Measurements from ENCODE around the gene CYBA. TPM values are rescaled to one million over a fixed set of nuclear protein-coding genes. Genes with fewer than 3 reads are reported as not detected.
A peak's percentile ranks its signal among the peaks of the same experiment; 100 is the strongest.

The CYBA gene
- total and polyA plus RNA-seq, 2 of the 13 experiments (the other 11 are each of a cell fraction or from before 2014, with no cell fraction given) = 196 to 250 TPM

DNA sequence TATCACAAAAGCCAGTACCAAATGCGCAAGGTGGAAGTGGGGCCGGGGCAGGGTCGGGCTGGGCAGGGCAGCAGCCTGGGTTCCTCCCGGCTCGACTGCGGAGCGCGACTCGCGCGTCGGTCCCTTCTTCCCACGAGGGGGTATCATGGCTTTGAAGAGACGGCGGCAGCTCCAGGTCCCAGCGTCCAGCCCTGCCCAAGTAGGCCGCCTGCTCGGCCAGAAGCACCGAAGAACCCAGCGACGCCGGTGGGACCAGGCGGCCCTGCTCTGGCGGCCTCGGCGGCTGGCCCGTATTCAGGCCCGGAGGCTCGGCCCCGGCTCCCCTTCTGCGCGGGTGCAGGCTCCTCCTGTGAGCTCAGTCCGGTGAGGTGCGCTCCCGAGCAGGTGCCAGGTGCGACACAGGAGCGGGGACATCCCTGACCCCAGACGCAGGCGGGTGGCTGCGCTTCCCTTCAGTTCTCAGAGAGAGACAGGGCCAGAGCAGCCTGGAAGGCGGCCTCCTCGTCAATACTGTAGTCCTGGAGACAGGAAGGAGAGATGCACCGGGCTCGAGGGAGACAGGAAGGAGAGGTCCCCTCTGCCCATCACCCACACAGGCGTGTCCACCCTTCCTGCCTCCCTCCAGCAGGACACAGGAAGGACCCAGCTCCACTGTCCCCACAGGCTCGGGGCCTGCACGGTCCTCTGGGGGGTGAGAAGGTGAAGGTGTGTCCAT lies 46.4 kb upstream of the CYBA start:
- in situ Hi-C loops (cut with HindIII; ENCODE audit: extremely low pct_ligation_motif_present, low pct_unique_long_range_greater_than_20kb) = no loop called here
- intact Hi-C loops (cut with micrococcal nuclease; ENCODE audit: unreplicated experiment) = no loop called here
- TF ChIP-seq RBFOX2 (IDR thresholded peaks at IDR 0.05; ENCODE audit: low read depth, low read length) (0 out of 2 replicates have a peak, but pooled peaks have one; percentile 30), TP53 (CRISPR knock-in tag; conservative IDR thresholded peaks at IDR 0.05) (no peak), DNMT1 (CRISPR knock-in tag; IDR thresholded peaks at IDR 0.05) (0 out of 2 replicates have a peak, but pooled peaks have one; percentile 27), SSRP1 (CRISPR knock-in tag; IDR thresholded peaks at IDR 0.05) (no peak), ZNF572 (CRISPR knock-in tag; IDR thresholded peaks at IDR 0.05) (no peak), AGO2 (optimal IDR thresholded peaks at IDR 0.05; ENCODE audit: low read depth, low read length) (peak; percentile 3), ZNF879 (CRISPR knock-in tag; IDR thresholded peaks at IDR 0.05) (no peak), TCF12 (IDR thresholded peaks at IDR 0.05) (no peak), TCF12 (CRISPR knock-in tag; IDR thresholded peaks at IDR 0.05) (no peak)
- no peak for ATAC-seq
- CTCF ChIA-PET (ENCODE audit: low intra/inter-chr PET ratio, low total read pairs) = interaction anchor here (1.3 kb wide), 1 partner anchor 16 kb away, joined by 4 read pairs; no protein-coding TSS in a partner anchor
- POLR2A ChIA-PET = no interaction called here
- H3K9ac ChIP-seq (ENCODE audit: insufficient read depth, low read depth, low read length) = no peak overlapping the region
- no peaks in the 10 kb centered on the region for H3K79me2 ChIP-seq (ENCODE audit: insufficient read depth, low read length)
- H2AFZ ChIP-seq (ENCODE audit: low read length) = no peak overlapping the region
- H3K4me2 ChIP-seq (ENCODE audit: low read depth, low read length) = no peak overlapping the region
- H4K20me1 ChIP-seq (ENCODE audit: insufficient read depth, low read length) = no peaks in the 10 kb centered on the region
- no TSS peak for BruUV-seq (replicated peaks)
- DNase-seq (ENCODE audit: low spot score) = no peak
- no peaks in the 10 kb centered on the region for H3K9me3 ChIP-seq (ENCODE audit: low read length)
- FAIRE-seq = no peak
- WGBS (ENCODE audit: low lambda C conversion rate) = 97% methylated on average over 39 of the region's 47 CpGs
- H3K27ac ChIP-seq (ENCODE audit: extremely low read length, insufficient read depth, low read length) = no peak overlapping the region
- peaks cover 36% of the 10 kb centered on the region for H3K4me1 ChIP-seq (ENCODE audit: insufficient read depth, low read length)
- peaks cover 14 to 24% of the 10 kb centered on the region in 2 experiments; a peak in 4 of 5 replicates for H3K27me3 ChIP-seq (ENCODE audit: control insufficient read depth in 1 of 2, insufficient read depth in 2 of 2, low read length in 2 of 2)
- no peak overlapping the region for H3K4me3 ChIP-seq (replicated peaks in 1 of 3; ENCODE audit: insufficient read depth in 1 of 3, low read depth in 2 of 3, low read length in 3 of 3)
- peaks cover 11 to 12% of the 10 kb centered on the region in 2 experiments; a peak in 4 of 5 replicates for H3K36me3 ChIP-seq (replicated peaks in 1 of 2; ENCODE audit: control insufficient read depth in 1 of 2, insufficient read depth in 2 of 2, low read length in 2 of 2)

DNA sequence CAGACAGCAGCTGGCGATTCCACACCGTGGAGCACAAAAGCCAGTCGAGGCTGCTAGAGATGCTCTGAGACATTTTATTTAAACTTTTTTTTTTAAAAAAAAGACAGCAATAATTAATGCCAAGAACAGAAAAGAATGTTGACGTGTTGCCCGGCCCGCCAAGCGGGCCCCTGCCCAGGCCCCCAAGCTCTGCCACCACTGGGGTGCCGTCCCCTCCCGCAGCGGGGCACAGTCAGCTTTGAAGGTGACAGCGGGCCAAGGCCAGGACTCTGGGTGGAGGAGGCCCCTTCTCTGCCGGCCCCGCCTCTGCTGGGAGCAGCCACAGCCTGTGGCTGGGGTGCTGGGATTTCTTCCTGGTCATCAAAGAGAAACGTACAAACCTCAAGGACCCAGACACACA lies 45.6 kb upstream of the CYBA start:
- CTCF ChIA-PET (ENCODE audit: low intra/inter-chr PET ratio, low total read pairs) = no interaction called here
- Histone ChIP-seq H3K27ac (ENCODE audit: extremely low read length, insufficient read depth, low read length) (no peak overlapping the region), H3K4me2 (ENCODE audit: low read depth, low read length) (no peak overlapping the region), H3K9me3 (ENCODE audit: low read length) (no peaks in the 10 kb centered on the region), H3K4me3 (replicated peaks in 1 of 3; ENCODE audit: insufficient read depth in 1 of 3, low read depth in 2 of 3, low read length in 3 of 3) (no peak overlapping the region), H3K4me1 (ENCODE audit: insufficient read depth, low read length) (peaks cover 28% of the 10 kb centered on the region), H3K79me2 (ENCODE audit: insufficient read depth, low read length) (no peaks in the 10 kb centered on the region), H3K27me3 (ENCODE audit: control insufficient read depth in 1 of 2, insufficient read depth in 2 of 2, low read length in 2 of 2) (peaks cover 22 to 31% of the 10 kb centered on the region in 2 experiments), H3K9ac (ENCODE audit: insufficient read depth, low read depth, low read length) (no peak overlapping the region), H4K20me1 (ENCODE audit: insufficient read depth, low read length) (no peaks in the 10 kb centered on the region), H2AFZ (ENCODE audit: low read length) (no peak overlapping the region), H3K36me3 (replicated peaks in 1 of 2; ENCODE audit: control insufficient read depth in 1 of 2, insufficient read depth in 2 of 2, low read length in 2 of 2) (peaks cover 11 to 12% of the 10 kb centered on the region in 2 experiments; a peak in 4 of 5 replicates)
- POLR2A ChIA-PET = no interaction called here
- ATAC-seq = no peak
- intact Hi-C loops (cut with micrococcal nuclease; ENCODE audit: unreplicated experiment) (no loop called here), in situ Hi-C loops (cut with HindIII; ENCODE audit: extremely low pct_ligation_motif_present, low pct_unique_long_range_greater_than_20kb) (no loop called here)
- FAIRE-seq = no peak
- 87% methylated on average over 13 of the region's 14 CpGs for WGBS (ENCODE audit: low lambda C conversion rate)
- no peak for DNase-seq (ENCODE audit: low spot score)
- BruUV-seq (replicated peaks) = no TSS peak
- no peak for TF ChIP-seq POLR2AphosphoS2 (IDR thresholded peaks at IDR 0.05; ENCODE audit: low read depth, low read length)
- TF ChIP-seq RBFOX2 (IDR thresholded peaks at IDR 0.05; ENCODE audit: low read depth, low read length) = 0 out of 2 replicates have a peak, but pooled peaks have one; percentile 12
- TF ChIP-seq AGO2 (optimal IDR thresholded peaks at IDR 0.05; ENCODE audit: low read depth, low read length) = peak; percentile 66
